H1 (cell line): ENCODE results near the gene FKBP2. TPM values are rescaled to one million over a fixed set of nuclear protein-coding genes. Genes with fewer than 3 reads are reported as not detected.

Source experiments
- CTCF ChIA-PET: fragments of 300-600 bp; sonication (Branson Sonifier 250); formaldehyde crosslinking; loops from one replicate; lab custom pipeline; 2021; ENCODE audit not compliant: partially characterized antibody; lab: Charles Lee
- POLR2A ChIA-PET: fragments of 300-600 bp; sonication (Branson Sonifier 250); formaldehyde crosslinking; loops from one replicate; lab custom pipeline; 2021; ENCODE audit warnings: inconsistent platforms; ENCODE audit not compliant: partially characterized antibody; lab: Charles Lee
- DNase-seq, 2 experiments: peaks; one replicate each; pipeline versions ENCODE4 v3.0.0 to v3.0.0-alpha.2; 2010 to 2022; ENCODE audit warnings: low spot score in 2 of 2, low read depth in 1 of 2, mixed read lengths in 1 of 2
- FAIRE-seq: peaks from 2 replicates; lab custom pipeline; 2011; peaks lifted over from hg19 to GRCh38; lab: Jason Lieb, UNC
- H2AFZ ChIP-seq: 2 replicates; pipeline ENCODE4 v1.8.1; 2012; ENCODE audit warnings: low read length, inconsistent platforms
- H2AK5ac ChIP-seq: 2 replicates; pipeline ENCODE4 v1.6.1; 2013; ENCODE audit warnings: low read depth, low read length
- H2BK120ac ChIP-seq: replicated peaks from 2 replicates; pipeline ENCODE3; 2013; ENCODE audit warnings: low read depth, low read length, inconsistent platforms
- H2BK12ac ChIP-seq: 2 replicates; pipeline ENCODE4 v1.6.1; 2013; ENCODE audit warnings: low read depth, low read length
- H2BK15ac ChIP-seq: 2 replicates; pipeline ENCODE4 v1.6.1; 2013; ENCODE audit warnings: low read length
- H2BK20ac ChIP-seq: 2 replicates; pipeline ENCODE4 v1.6.1; 2013; ENCODE audit warnings: low read length
- H2BK5ac ChIP-seq: 2 replicates; pipeline ENCODE4 v1.6.1; 2013; ENCODE audit warnings: low read depth, low read length
- H3K14ac ChIP-seq: 2 replicates; pipeline ENCODE4 v1.6.1; 2013; ENCODE audit warnings: inconsistent platforms; ENCODE audit not compliant: insufficient read length
- H3K18ac ChIP-seq: 2 replicates; pipeline ENCODE4 v1.6.1; 2013; ENCODE audit warnings: low read length; ENCODE audit errors: extremely low read depth
- H3K23ac ChIP-seq: 2 replicates; pipeline ENCODE4 v1.6.1; 2013; ENCODE audit warnings: inconsistent platforms; ENCODE audit not compliant: insufficient read length
- H3K23me2 ChIP-seq: 2 replicates; pipeline ENCODE4 v1.6.1; 2013; ENCODE audit warnings: low read depth, low read length
- H3K27ac ChIP-seq: 2 replicates; pipeline ENCODE4 v1.6.1; 2011; ENCODE audit warnings: low read depth, low read length, inconsistent platforms
- H3K27me3 ChIP-seq, 4 experiments: replicated peaks in 1 of 4; 1 replicate in 1 of 4; 2 replicates in 3 of 4; pipeline versions ENCODE4 v1.6.1 to v1.8.1; 2011 to 2013; ENCODE audit warnings: low read length in 3 of 4, mild to moderate bottlenecking in 3 of 4, inconsistent platforms in 2 of 4, mixed read lengths in 2 of 4, moderate library complexity in 1 of 4; ENCODE audit not compliant: control insufficient read depth in 3 of 4, insufficient read depth in 3 of 4; ENCODE audit errors: extremely low read depth in 1 of 4
- H3K36me3 ChIP-seq, 4 experiments: 2 replicates each; pipeline versions ENCODE4 v1.6.1 to v1.8.1; 2011 to 2013; ENCODE audit warnings: mild to moderate bottlenecking in 4 of 4, low read length in 3 of 4, moderate library complexity in 2 of 4, control low read depth in 1 of 4, inconsistent platforms in 1 of 4; ENCODE audit not compliant: insufficient read depth in 4 of 4, control insufficient read depth in 2 of 4
- H3K4ac ChIP-seq: replicated peaks from 2 replicates; pipeline ENCODE3; 2013; ENCODE audit warnings: low read length, low read depth, mixed read lengths, inconsistent platforms; ENCODE audit not compliant: insufficient read length
- H3K4me1 ChIP-seq, 4 experiments: replicated peaks in 1 of 4; 1 replicate in 1 of 4; 2 replicates in 3 of 4; pipeline versions ENCODE4 v1.6.1 to v1.8.1; 2011 to 2013; ENCODE audit warnings: low read length in 3 of 4, inconsistent platforms in 2 of 4, mixed read lengths in 1 of 4; ENCODE audit not compliant: insufficient read depth in 4 of 4, control insufficient read depth in 3 of 4
- H3K4me2 ChIP-seq, 2 experiments: 2 replicates each; pipeline versions ENCODE4 v1.6.1 to v1.8.1; 2011 to 2013; ENCODE audit warnings: low read depth in 2 of 2, low read length in 2 of 2, control low read depth in 1 of 2, inconsistent platforms in 1 of 2, mild to moderate bottlenecking in 1 of 2; ENCODE audit not compliant: insufficient read depth in 1 of 2
- H3K4me3 ChIP-seq, 4 experiments: fragments of 200-600, 300-600 bp in 1 of 4; sonication (generic), shearing (Covaris generic), sonication (Bioruptor Twin) in 1 of 4; 2 replicates each; pipeline versions ENCODE4 v1.5.1 to v1.8.1; 2011 to 2016; ENCODE audit warnings: low read length in 4 of 4, low read depth in 3 of 4, control low read depth in 2 of 4, inconsistent platforms in 2 of 4, mild to moderate bottlenecking in 2 of 4, mixed read lengths in 1 of 4, moderate library complexity in 1 of 4; ENCODE audit not compliant: insufficient read depth in 2 of 4; ENCODE audit errors: extremely low read depth in 1 of 4
- H3K56ac ChIP-seq: replicated peaks from 2 replicates; pipeline ENCODE3; 2013; ENCODE audit warnings: low read depth, mild to moderate bottlenecking, mixed read lengths, low read length, inconsistent platforms; ENCODE audit not compliant: insufficient read length
- H3K79me1 ChIP-seq: 2 replicates; pipeline ENCODE4 v1.6.1; 2013; ENCODE audit warnings: low read depth, low read length, control low read depth
- H3K79me2 ChIP-seq, 2 experiments: 2 replicates each; pipeline versions ENCODE4 v1.6.1 to v1.8.1; 2012 to 2013; ENCODE audit warnings: low read length in 2 of 2, mild to moderate bottlenecking in 2 of 2, inconsistent platforms in 1 of 2; ENCODE audit not compliant: insufficient read depth in 2 of 2, control insufficient read depth in 1 of 2
- H3K9ac ChIP-seq, 4 experiments: replicated peaks in 1 of 4; 1 replicate in 1 of 4; 2 replicates in 3 of 4; pipeline versions ENCODE4 v1.6.1 to v1.8.1; 2011 to 2013; ENCODE audit warnings: low read depth in 3 of 4, low read length in 3 of 4, control low read depth in 2 of 4, mild to moderate bottlenecking in 2 of 4, moderate library complexity in 2 of 4, inconsistent platforms in 1 of 4; ENCODE audit errors: extremely low read depth in 1 of 4
- H3K9me3 ChIP-seq, 2 experiments: 2 replicates each; pipeline versions ENCODE4 v1.6.1 to v1.8.1; 2012 to 2013; ENCODE audit warnings: mild to moderate bottlenecking in 2 of 2, moderate library complexity in 2 of 2, control low read depth in 1 of 2, inconsistent platforms in 1 of 2, low read depth in 1 of 2, low read length in 1 of 2, mixed read lengths in 1 of 2; ENCODE audit not compliant: insufficient read depth in 2 of 2
- H4K20me1 ChIP-seq, 2 experiments: replicated peaks in 1 of 2; 2 replicates each; pipeline versions ENCODE3 to v1.8.1; 2011 to 2013; ENCODE audit warnings: inconsistent platforms in 2 of 2, low read length in 2 of 2, mild to moderate bottlenecking in 1 of 2; ENCODE audit not compliant: insufficient read depth in 2 of 2, control insufficient read depth in 1 of 2
- H4K5ac ChIP-seq: 2 replicates; pipeline ENCODE4 v1.6.1; 2013; ENCODE audit warnings: low read length, low read depth, mixed read lengths, inconsistent platforms; ENCODE audit not compliant: insufficient read length
- H4K8ac ChIP-seq: 2 replicates; pipeline ENCODE4 v1.8.0; 2013; ENCODE audit warnings: mild to moderate bottlenecking, moderate library complexity, low read length, inconsistent platforms; ENCODE audit not compliant: insufficient read depth; ENCODE audit errors: extremely low read depth
- H4K91ac ChIP-seq: replicated peaks from 2 replicates; pipeline ENCODE3; 2013; ENCODE audit warnings: low read length, mixed read lengths, inconsistent platforms; ENCODE audit not compliant: insufficient read length
- CBX8 ChIP-seq: fragments of 300-800, 300-1000 bp; sonication (generic); IDR thresholded peaks from 2 replicates; pipeline ENCODE4 v1.7.1; 2016; ENCODE audit warnings: low read depth, low read length, borderline replicate concordance
- CEBPB ChIP-seq: IDR thresholded peaks from 2 replicates; pipeline ENCODE4 v1.6.1; 2012; ENCODE audit warnings: low read depth, low read length
- CHD2 ChIP-seq: IDR thresholded peaks from 2 replicates; pipeline ENCODE4 v1.6.1; 2012; ENCODE audit warnings: low read length, improper control_type of control experiment
- CREB1 ChIP-seq: IDR thresholded peaks from 2 replicates; pipeline ENCODE4 v1.6.1; 2012; ENCODE audit warnings: inconsistent platforms
- JUN ChIP-seq: IDR thresholded peaks from 2 replicates; pipeline ENCODE4 v1.6.1; 2011; ENCODE audit warnings: low read depth, mild to moderate bottlenecking, improper control_type of control experiment, low read length
- KDM4A ChIP-seq: IDR thresholded peaks from one replicate; pipeline ENCODE4 v1.7.1; 2012; ENCODE audit warnings: low read depth, mild to moderate bottlenecking, moderate library complexity, low read length, inconsistent platforms; ENCODE audit not compliant: severe bottlenecking
- SP2 ChIP-seq: IDR thresholded peaks from 2 replicates; pipeline ENCODE4 v1.6.1; 2012; ENCODE audit warnings: mild to moderate bottlenecking, low read length, inconsistent platforms
- SP4 ChIP-seq: IDR thresholded peaks from 2 replicates; pipeline ENCODE4 v1.6.1; 2012; ENCODE audit warnings: low read length, inconsistent platforms
- YY1 ChIP-seq: IDR thresholded peaks from 2 replicates; pipeline ENCODE4 v1.6.1; 2011; ENCODE audit warnings: low read depth, mild to moderate bottlenecking, low read length
- WGBS, 2 experiments: shearing (Covaris generic) in 1 of 2; methylation state at CpG; one replicate each; pipeline versions ENCODE4 v1.1.6 to v1.1.7; 2013 to 2015; ENCODE audit warnings: low lambda C conversion rate in 2 of 2, mixed read lengths in 2 of 2, inconsistent platforms in 1 of 2, low coverage in 1 of 2, missing lambda C conversion rate in 1 of 2; ENCODE audit not compliant: insufficient replicate concordance in 2 of 2, insufficient coverage in 1 of 2, insufficient read length in 1 of 2; ENCODE audit errors: extremely low coverage in 1 of 2, missing lambda C conversion rate in 1 of 2; 5-methylcytosine and 5-hydroxymethylcytosine counted together
- polyA plus RNA-seq, 7 experiments: library from polyadenylated mRNA; depleted of rRNA in 3 of 7; stranded (reverse) in 5 of 7; unstranded in 2 of 7; fragments of >200 nt in 5 of 7; fragments of 200-250 nt in 2 of 7; gene quantifications; 1 replicate in 5 of 7; 2 replicates in 1 of 7; 4 replicates in 1 of 7; pipeline versions ENCODE4 v1.2.1 to v1.2.3, GENCODE V29; 2011 to 2013; ENCODE audit warnings: missing spikeins in 2 of 7, mixed read lengths in 2 of 7
- total RNA-seq: library from RNA; stranded (reverse); fragmentation: NEBNext Ultra II Directional; extraction: Animal tissue kit (Norgen Biotek cat#: 25700); gene quantifications from 2 replicates; pipeline ENCODE4 v1.2.1, GENCODE V29; 2021
- TF ChIP-seq, protein P1 (sequence below): IDR thresholded peaks from 2 replicates; pipeline ENCODE4 v1.6.1; 2012; ENCODE audit warnings: inconsistent platforms
- TF ChIP-seq, protein P2 (sequence below): IDR thresholded peaks from 2 replicates; pipeline ENCODE4 v1.6.1; 2012; ENCODE audit warnings: low read length, inconsistent platforms

Gene FKBP2
- total and polyA plus RNA-seq, 2 of the 8 experiments (the other 6 are each of a cell fraction or from before 2014, with no cell fraction given), result 41.7 to 52.5 TPM

DNA sequence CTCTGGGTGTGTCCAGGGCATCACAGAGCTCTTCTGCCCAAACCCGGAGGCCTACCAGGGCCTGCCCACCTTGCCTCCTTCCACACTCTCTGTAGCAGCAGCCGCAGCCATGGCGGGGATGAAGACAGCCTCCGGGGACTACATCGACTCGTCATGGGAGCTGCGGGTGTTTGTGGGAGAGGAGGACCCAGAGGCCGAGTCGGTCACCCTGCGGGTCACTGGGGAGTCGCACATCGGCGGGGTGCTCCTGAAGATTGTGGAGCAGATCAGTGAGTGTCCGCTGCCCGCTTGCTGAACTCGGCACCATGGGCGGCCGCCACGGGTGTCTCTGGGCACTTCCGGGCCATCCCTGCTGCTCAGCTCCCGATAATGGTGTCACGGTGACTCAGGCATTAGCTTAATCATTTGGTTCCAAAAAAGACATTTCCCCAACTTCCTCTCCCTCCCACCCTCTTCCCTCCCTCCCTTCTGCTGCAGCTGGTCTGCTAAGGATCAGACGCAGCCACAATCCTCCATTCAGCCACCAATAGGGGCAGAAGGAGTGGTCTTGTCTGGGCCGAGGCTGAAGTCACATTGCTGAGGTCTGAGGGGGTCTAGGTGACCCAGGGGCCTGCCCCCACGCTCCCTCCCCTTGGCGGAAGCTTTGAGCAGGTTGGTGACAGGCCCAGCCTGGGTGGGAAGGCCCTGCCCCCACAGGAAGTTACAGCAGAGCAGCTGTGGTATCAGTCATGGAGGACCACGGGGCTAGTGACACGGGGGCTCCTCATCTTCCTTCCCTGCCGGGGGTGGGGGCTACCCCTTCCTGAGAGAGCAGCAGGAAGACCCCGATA, 33.4 kb upstream of the FKBP2 start:
- Histone ChIP-seq H3K4me2 (no peak overlapping the region), H3K36me3 (peaks cover 24 to 40% (median 32%) of the 10 kb centered on the region in 4 experiments), H3K23me2 (no peaks in the 10 kb centered on the region), H3K18ac (no peak overlapping the region), H4K5ac (no peak overlapping the region), H3K79me1 (no peaks in the 10 kb centered on the region), H2BK5ac (no peak overlapping the region), H3K27ac (no peak overlapping the region), H3K14ac (no peak overlapping the region), H3K56ac (no peak overlapping the region), H3K9me3 (no peaks in the 10 kb centered on the region), H3K79me2 (no peaks in the 10 kb centered on the region), H3K4ac (no peak overlapping the region), H2AK5ac (no peak overlapping the region), H4K91ac (no peak overlapping the region), H2AFZ (no peak overlapping the region), H3K9ac (no peak overlapping the region), H3K23ac (no peak overlapping the region), H2BK20ac (no peak overlapping the region), H2BK120ac (no peak overlapping the region), H2BK15ac (no peak overlapping the region), H2BK12ac (no peak overlapping the region), H4K20me1 (peaks cover 5 to 14% of the 10 kb centered on the region in 2 experiments), H3K4me1 (peaks cover 0 to 5% (median 0%) of the 10 kb centered on the region in 4 experiments; a peak in 3 of 7 replicates), H4K8ac (peak overlapping the region; percentile 76; the same call in 1 of the 2 replicates), H3K27me3 (no peaks in the 10 kb centered on the region; a peak in 1 of 7 replicates), H3K4me3 (no peak overlapping the region)
- WGBS, 2 experiments, result 95% methylated on average over 18 of the region's 30 CpGs; no CpG with 5 or more reads in 1 of the 2 experiments
- ChIA-PET CTCF (interaction anchor here (0.7 to 7.4 kb wide), 16 partner anchors 8 to 242 kb away, joined by 3 to 68 read pairs (median 12); partner anchors contain the start of genes DNAJC4, NUDT22, PLCB3 and TRPT1), POLR2A (interaction anchor here (0.7 to 18.4 kb wide), 15 partner anchors 12 to 444 kb away, joined by 3 to 253 read pairs (median 4); partner anchors contain the start of genes ESRRA, GPR137, NUDT22 and PLCB3)
- FAIRE-seq (no peak), DNase-seq (no peak)
- TF ChIP-seq CHD2, result no peak
- TF ChIP-seq, protein P1, sequence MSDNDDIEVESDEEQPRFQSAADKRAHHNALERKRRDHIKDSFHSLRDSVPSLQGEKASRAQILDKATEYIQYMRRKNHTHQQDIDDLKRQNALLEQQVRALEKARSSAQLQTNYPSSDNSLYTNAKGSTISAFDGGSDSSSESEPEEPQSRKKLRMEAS, result no peak
- no peak for TF ChIP-seq KDM4A
- TF ChIP-seq CBX8, result no peak
- no peak for TF ChIP-seq CREB1
- no peak for TF ChIP-seq JUN
- no peak for TF ChIP-seq SP2
- TF ChIP-seq, protein P2, sequence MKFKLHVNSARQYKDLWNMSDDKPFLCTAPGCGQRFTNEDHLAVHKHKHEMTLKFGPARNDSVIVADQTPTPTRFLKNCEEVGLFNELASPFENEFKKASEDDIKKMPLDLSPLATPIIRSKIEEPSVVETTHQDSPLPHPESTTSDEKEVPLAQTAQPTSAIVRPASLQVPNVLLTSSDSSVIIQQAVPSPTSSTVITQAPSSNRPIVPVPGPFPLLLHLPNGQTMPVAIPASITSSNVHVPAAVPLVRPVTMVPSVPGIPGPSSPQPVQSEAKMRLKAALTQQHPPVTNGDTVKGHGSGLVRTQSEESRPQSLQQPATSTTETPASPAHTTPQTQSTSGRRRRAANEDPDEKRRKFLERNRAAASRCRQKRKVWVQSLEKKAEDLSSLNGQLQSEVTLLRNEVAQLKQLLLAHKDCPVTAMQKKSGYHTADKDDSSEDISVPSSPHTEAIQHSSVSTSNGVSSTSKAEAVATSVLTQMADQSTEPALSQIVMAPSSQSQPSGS, result no peak
- TF ChIP-seq YY1, result no peak
- TF ChIP-seq SP4, result no peak
- no peak for TF ChIP-seq CEBPB
